HTERT RPE-1 (cell line): ENCODE data around the gene CELF6.

Experiments used
- in situ Hi-C: fragments of 300-500 bp; cut with MboI; formaldehyde crosslinking; loops from 4 replicates; pipeline ENCODE4 v1.14.3; 2020; ENCODE audit warnings: low sequenced_read_pairs

The CELF6 gene

GRCh38 chr15:72319985-72320671 lies at the start of gene CELF6:
Gene CELF6, minus strand, starts transcription at chr15:72320157. Its CDS starts 283 bp downstream, at chr15:72319874.
- in situ Hi-C loops: no loop called here

DNA sequence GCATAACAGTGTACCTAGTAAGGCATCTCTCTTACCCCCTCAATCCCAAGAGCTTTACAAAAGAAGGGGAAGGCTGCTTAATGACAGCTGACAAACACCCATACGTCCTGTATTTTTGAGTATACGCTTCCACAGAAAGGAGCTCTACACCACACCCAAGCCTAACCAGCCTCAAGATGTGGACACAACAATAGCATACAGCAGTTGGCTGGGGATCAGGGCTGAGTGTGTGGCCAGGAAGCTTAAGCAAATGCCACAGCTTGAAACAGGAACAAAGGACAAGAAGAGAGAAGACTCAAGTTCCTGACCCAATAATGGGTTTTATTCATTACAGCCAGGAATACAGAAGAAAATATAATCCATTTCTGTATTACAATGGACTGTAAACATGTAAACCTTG lies 48.9 kb upstream of the CELF6 start:
- in situ Hi-C loops: no loop called here

- in situ Hi-C loops: no loop called here
These were observed 48.4 kb upstream of the CELF6 start for GRCh38 chr15:72368325-72368724.

- in situ Hi-C loops: no loop called here
These were observed 45.9 kb upstream of the CELF6 start for GRCh38 chr15:72365844-72366243.

- in situ Hi-C loops: no loop called here
These were observed 41.2 kb upstream of the CELF6 start for GRCh38 chr15:72361176-72361575.

DNA sequence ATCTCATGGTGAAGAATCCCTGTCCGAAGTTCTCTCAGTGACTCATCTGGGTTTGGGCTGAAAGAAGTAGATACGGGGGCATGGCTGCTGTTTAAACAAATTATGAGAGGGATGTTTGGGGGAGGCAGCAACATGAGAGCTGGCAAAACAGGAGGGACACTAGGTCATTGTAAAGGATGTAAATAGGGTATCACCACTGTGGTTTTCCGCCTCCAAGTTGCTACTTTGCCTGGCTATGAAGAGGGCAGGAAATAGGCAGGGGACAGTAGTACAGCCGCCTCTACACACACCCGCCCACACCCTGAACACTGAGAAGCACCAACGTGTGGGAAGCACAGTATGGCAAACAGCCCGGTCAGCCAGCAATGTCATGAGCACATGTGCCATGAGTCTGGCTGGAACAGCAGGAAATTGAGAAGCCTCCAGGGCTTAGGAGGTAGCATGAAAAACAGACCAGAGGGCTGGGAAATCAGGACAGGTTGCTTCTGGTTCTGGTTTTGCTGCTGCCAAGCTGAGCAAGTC lies 38.8 kb upstream of the CELF6 start:
- in situ Hi-C loops: no loop called here

DNA sequence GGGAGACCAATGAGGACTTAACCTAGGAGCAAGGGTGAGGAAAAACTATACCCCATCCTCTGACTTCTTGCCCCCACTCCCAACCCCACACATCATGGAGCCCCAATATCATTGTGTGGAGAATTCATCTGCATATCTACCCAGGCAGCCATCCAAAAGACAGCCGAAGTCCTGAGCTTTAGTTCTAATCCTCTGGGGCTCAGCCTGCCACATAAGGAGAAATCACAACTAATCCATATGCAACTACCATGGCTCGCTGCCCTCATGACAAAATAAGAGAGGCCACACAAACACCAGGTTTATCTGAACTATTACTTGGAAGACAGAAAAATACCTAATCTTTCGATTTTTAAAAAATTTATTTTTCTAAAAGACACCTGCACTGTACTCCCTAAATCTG lies 38.2 kb upstream of the CELF6 start:
- in situ Hi-C loops: no loop called here

DNA sequence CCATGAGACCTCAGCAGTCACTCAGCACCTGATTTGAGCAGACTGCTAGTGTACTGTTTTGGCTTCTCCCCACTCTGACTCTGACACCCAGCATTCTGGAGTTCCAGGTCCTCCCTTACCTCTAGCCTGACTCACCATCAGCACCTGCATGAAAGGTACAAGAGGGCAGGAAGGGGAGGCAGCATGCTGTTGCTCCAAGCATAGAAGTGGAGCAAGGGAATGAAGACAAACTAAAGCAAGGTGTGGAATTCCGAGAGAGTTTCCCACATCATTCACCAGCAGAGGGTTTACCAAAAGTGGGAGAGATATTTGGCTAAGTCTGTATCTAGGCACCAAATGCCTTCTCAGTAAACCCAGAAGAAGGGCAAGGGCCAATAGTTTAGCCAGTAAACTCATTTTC lies 34.5 kb upstream of the CELF6 start:
- in situ Hi-C loops: no loop called here

DNA sequence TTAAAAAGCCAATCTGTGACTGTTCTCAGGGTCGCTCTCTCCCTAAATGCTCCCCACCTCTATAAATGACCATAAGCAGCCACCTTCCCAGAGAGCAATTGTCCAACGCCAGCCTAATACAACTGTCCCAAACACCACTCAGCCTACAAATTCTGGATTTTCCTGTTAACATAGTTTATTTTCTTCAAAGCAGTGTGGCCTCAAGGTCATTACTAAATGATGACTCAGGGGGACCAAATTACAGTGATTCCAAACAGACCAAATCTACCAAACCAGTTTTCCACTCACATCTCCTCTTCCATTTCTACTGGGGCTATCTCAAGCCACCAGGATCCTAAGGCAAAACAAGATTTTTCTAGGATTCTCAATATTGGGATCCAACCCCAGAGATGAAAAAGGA lies 33.3 kb upstream of the CELF6 start:
- in situ Hi-C loops: no loop called here

DNA sequence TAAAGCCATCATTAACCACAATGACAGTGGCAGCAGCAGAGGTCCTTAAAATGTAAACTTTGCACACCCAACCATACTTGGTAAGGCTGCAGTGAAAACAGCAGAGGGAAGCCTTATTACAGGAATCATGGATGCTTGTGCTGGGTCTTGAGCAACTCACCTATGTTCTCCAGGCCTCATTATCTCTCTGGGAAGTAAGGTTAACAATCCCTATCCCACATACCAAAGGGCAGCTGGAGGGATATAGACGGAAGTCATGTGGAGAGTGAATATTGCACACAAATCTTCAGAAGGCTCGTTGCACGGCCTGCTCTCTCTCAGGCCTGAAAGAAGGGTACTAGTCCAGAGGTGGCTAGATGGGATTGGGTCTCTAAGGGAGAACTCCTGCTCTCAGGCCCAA lies 25.8 kb upstream of the CELF6 start:
- in situ Hi-C loops: no loop called here

- in situ Hi-C loops: no loop called here
These were observed 25.3 kb upstream of the CELF6 start for GRCh38 chr15:72345280-72345679.

GRCh38 chr15:72344602-72345001 lies 24.6 kb upstream of the CELF6 start:
- in situ Hi-C loops: no loop called here

- in situ Hi-C loops: no loop called here
These were observed 22.4 kb upstream of the CELF6 start for GRCh38 chr15:72342385-72342784.

DNA sequence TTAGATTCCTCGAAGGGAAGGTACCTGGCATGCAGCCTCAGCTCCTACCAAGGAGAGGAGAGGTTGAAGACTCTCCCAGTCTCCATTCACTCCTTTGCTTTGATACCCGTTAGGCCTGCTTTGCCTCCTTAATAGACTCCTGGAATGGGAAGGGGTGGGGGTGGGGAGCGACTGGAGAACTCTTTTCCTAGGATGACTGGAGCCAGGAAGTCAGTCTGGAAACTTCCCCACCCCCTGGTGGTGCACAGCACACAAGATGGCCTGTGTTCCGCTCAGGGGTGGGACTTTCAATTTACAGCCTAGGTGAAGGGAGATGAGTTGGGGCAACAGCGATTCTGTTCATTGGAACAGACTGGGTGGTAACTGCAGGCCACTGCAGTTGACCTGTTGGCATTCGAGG lies 21.4 kb upstream of the CELF6 start:
- in situ Hi-C loops: no loop called here

DNA sequence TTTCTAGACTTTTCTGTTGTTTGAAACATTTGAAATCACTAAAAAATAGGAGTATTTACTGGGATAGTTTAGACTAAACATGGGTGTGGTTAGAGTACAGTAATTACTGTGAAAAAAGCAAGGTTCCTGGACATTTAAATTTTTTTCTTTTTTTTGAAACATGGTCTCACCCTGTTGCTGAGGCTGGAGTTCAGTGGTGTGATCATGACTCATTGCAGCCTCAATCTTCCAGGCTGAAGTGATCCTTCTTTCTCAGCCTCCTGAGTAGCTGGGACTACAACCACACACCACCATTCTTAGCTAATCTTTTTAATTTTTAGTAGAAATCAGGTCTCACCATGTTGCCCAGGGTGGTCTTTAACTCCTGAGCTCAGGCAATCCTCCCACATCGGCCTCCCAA lies 20.4 kb upstream of the CELF6 start:
- in situ Hi-C loops: no loop called here

GRCh38 chr15:72339777-72340177 lies 19.8 kb upstream of the CELF6 start:
- in situ Hi-C loops: no loop called here

DNA sequence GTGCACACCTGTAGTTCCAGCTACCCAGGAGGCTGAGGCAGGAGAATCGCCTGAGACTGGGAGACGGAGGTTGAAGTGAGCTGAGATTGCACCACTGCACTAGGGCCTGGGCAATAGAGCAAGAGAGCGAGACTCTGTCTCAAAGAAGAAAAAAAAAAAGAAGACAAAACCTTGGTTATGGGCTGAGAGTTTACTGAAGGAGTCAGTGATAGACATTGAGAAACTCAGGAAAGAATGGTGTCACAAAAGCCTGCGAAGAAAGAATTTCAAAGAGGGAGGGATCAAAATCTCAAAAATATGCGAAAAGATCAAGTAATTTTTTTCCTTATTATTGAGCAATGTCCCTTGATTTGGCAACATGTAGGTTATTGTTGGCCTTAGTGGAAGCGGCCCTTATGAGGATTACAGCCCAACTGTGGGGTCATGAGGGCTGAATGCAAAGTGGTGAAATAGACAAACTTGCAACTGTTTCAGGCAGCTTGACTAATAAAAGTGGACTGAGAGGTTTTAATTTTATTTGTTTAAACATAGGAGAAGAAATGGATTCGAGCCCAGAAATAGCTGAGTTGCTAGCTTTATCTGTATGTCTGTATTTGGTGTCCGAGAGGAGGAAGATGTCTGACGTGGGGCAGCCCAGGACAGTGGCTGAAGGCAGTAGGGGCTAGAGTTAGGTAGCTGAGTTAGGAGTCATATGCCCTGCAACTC lies 18.8 kb upstream of the CELF6 start:
- in situ Hi-C loops: no loop called here

- in situ Hi-C loops: no loop called here
These were observed 18.2 kb upstream of the CELF6 start for GRCh38 chr15:72338148-72338547.

- in situ Hi-C loops: no loop called here
These were observed 14.9 kb upstream of the CELF6 start for GRCh38 chr15:72334842-72335241.

GRCh38 chr15:72331021-72331420 lies 11.1 kb upstream of the CELF6 start:
- in situ Hi-C loops: no loop called here

DNA sequence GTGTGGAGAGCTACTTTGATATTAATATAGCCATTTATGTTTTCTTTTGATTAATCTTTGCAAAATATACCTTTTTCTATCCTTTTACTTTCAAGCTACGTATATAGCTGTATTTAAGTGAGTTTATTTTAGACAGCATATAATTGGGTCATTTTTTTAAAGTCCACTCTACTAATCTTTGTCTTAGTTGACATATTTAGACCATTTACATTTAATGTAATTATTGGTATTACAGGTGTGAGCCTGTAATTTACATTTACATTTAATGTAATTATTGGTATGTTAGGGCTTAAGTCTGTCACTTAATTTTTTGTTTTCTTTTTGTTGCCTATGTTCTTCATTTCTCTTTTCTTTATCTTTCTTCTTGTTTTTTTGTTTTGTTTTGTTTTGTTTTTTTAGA lies 3.8 kb upstream of the CELF6 start:
- in situ Hi-C loops: no loop called here

- in situ Hi-C loops: no loop called here
These were observed 485 bp downstream of the CELF6 start for GRCh38 chr15:72319360-72319984.
